Diencephalon (tissue), 1 donor: ENCODE measurements around the gene SPIN1. TPM values are rescaled to one million over a fixed set of nuclear protein-coding genes. Genes with fewer than 3 reads are reported as not detected.

Experiments
- total RNA-seq: library from RNA; depleted of rRNA; stranded (reverse); fragments of >200 nt; gene quantifications from one replicate; pipeline ENCODE4 v1.2.3, GENCODE V29; 2014

Gene SPIN1
- total RNA-seq, result 331 TPM

DNA sequence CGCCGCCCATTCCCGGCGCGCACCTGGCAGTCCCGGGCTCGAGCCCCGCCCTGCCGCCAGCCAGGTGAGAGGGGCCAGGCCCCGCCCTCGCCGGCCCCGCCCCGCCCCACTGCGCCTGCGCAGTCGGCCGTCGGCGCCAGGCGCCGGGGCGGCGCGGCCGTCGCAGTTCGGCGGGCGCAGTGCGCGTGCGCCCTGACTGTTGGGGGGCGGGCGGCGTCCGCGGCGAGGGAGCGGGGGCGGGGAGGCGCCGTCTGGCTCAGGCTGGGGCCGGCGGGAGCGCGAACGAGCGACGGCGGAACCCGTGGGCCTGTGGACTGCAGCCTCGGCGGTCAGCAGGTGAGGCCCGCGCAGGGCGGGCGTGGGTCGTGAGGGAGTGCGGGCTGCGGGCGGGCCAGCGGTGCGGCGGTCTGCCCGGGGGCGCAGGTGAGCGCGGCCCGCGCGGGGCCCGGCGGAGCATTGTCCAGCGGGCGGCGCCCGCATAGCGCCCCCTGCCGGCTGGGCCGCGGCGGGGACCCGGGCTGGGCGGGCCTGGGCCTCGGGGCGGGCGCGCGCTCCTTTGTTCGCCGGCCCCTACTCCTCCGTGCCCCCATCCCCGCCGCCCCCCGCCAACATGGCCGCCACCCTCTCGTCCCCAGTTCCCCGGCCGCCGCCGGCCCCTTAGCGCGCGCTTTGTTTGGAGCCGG is at the start of gene SPIN1:
Gene SPIN1 (plus strand): TSS at position 242 of the 683 bp plus-strand sequence. CDS start 38,096 bp downstream, outside the sequence.

Other genes with a start within 250 kb of the SPIN1 start
- gene SPATA31C2, start 250.0 kb upstream of the SPIN1 start, total RNA-seq, result not detected
- 1.4 TPM for gene NXNL2, start 146.7 kb downstream of the SPIN1 start, total RNA-seq